ENCODE results near the gene GPBP1L1. TPM values are rescaled to one million over a fixed set of nuclear protein-coding genes. Genes with fewer than 3 reads are reported as not detected.
"Not testable (repeated sequence)": the region's sequence is repeated elsewhere in the genome, so short reads cannot be mapped to it uniquely, and the experiment has no call there.

GPBP1L1 gene
- 61.0 and 93.5 TPM in 2 replicates for total RNA-seq

GRCh38 chr1:45686288-45687013 lies at the start of gene GPBP1L1:
TSS of gene GPBP1L1 (minus strand) at chr1:45686533. CDS start at chr1:45659087, 27,446 bp downstream.
- peak; percentile 99 for DNase-seq (ENCODE audit: low read depth in 2 of 2)

- no peak for DNase-seq (ENCODE audit: low read depth in 2 of 2)
Observed at GRCh38 chr1:45730780-45731319, 44.5 kb upstream of the GPBP1L1 start.

GRCh38 chr1:45730075-45730779 lies 43.9 kb upstream of the GPBP1L1 start:
- DNase-seq (ENCODE audit: low read depth in 2 of 2): no peak

GRCh38 chr1:45726007-45726406 lies 39.7 kb upstream of the GPBP1L1 start:
- not testable (repeated sequence) for DNase-seq (ENCODE audit: low read depth in 2 of 2)

GRCh38 chr1:45723248-45723930 lies 37.1 kb upstream of the GPBP1L1 start:
- DNase-seq (ENCODE audit: low read depth in 2 of 2): no peak

- DNase-seq (ENCODE audit: low read depth in 2 of 2): no peak
Observed at GRCh38 chr1:45722809-45723208, 36.5 kb upstream of the GPBP1L1 start.

GRCh38 chr1:45721207-45721606 lies 34.9 kb upstream of the GPBP1L1 start:
- no peak for DNase-seq (ENCODE audit: low read depth in 2 of 2)

- no peak for DNase-seq (ENCODE audit: low read depth in 2 of 2)
Observed at GRCh38 chr1:45718289-45718688, 32.0 kb upstream of the GPBP1L1 start.

GRCh38 chr1:45717386-45717785 lies 31.1 kb upstream of the GPBP1L1 start:
- DNase-seq (ENCODE audit: low read depth in 2 of 2): not testable (repeated sequence)

- DNase-seq (ENCODE audit: low read depth in 2 of 2): no peak
Observed at GRCh38 chr1:45716700-45717099, 30.4 kb upstream of the GPBP1L1 start.

GRCh38 chr1:45713711-45714110 lies 27.4 kb upstream of the GPBP1L1 start:
- DNase-seq (ENCODE audit: low read depth in 2 of 2): no peak

- no peak for DNase-seq (ENCODE audit: low read depth in 2 of 2)
Observed at GRCh38 chr1:45704637-45705036, 18.3 kb upstream of the GPBP1L1 start.

- DNase-seq (ENCODE audit: low read depth in 2 of 2): no peak
Observed at GRCh38 chr1:45694823-45695222, 8.5 kb upstream of the GPBP1L1 start.

GRCh38 chr1:45693811-45694210 lies 7.5 kb upstream of the GPBP1L1 start:
- not testable (repeated sequence) for DNase-seq (ENCODE audit: low read depth in 2 of 2)

- peak; percentile 92 to 94 for DNase-seq (ENCODE audit: low read depth in 2 of 2)
Observed at GRCh38 chr1:45687754-45688740, 1.7 kb upstream of the GPBP1L1 start, which contains the start of gene TMEM69. TSS of gene TMEM69 (plus strand) at chr1:45688181. CDS start at chr1:45691069, 2,888 bp downstream.

- peak; percentile 99 for DNase-seq (ENCODE audit: low read depth in 2 of 2)
Observed at GRCh38 chr1:45687014-45687753, 851 bp upstream of the GPBP1L1 start.

GRCh38 chr1:45686015-45686287 lies 382 bp downstream of the GPBP1L1 start:
- peak; percentile 47 to 56 for DNase-seq (ENCODE audit: low read depth in 2 of 2)

GRCh38 chr1:45685308-45686014 lies 872 bp downstream of the GPBP1L1 start:
- peak; percentile 36 to 38 for DNase-seq (ENCODE audit: low read depth in 2 of 2)

- no peak for DNase-seq (ENCODE audit: low read depth in 2 of 2)
Observed at GRCh38 chr1:45684402-45684801, 1.9 kb downstream of the GPBP1L1 start.

- no peak for DNase-seq (ENCODE audit: low read depth in 2 of 2)
Observed at GRCh38 chr1:45682942-45683341, 3.4 kb downstream of the GPBP1L1 start.

All from lung microvascular endothelial cell (primary cell).